Measurements from ENCODE around the gene RHBDL2.
A peak's percentile ranks its signal among the peaks of the same experiment; 100 is the strongest.
"Not testable (repeated sequence)": the region's sequence is repeated elsewhere in the genome, so short reads cannot be mapped to it uniquely, and the experiment has no call there.

RHBDL2 gene

GRCh38 chr1:38973659-38974437 is 32.2 kb upstream of the RHBDL2 start:
- no peak for TF ChIP-seq CTCF (IDR thresholded peaks at IDR 0.05; ENCODE audit: borderline replicate concordance, control extremely low read depth, extremely low read depth, insufficient read depth, missing control alignments)
- no peak for DNase-seq (ENCODE audit: low spot score)
- in situ Hi-C loops (cut with MboI; ENCODE audit: low sequenced_read_pairs, unreplicated experiment), result no loop called here

- in situ Hi-C loops (cut with MboI; ENCODE audit: low sequenced_read_pairs, unreplicated experiment); DNase-seq (ENCODE audit: low spot score): not testable (repeated sequence)
Observed at GRCh38 chr1:38973145-38973544, 31.5 kb upstream of the RHBDL2 start.

- in situ Hi-C loops (cut with MboI; ENCODE audit: low sequenced_read_pairs, unreplicated experiment), result no loop called here
- peak; percentile 40 for DNase-seq (ENCODE audit: low spot score)
- peak; percentile 34 for TF ChIP-seq CTCF (IDR thresholded peaks at IDR 0.05; ENCODE audit: borderline replicate concordance, control extremely low read depth, extremely low read depth, insufficient read depth, missing control alignments)
Observed at GRCh38 chr1:38964140-38964548, 22.5 kb upstream of the RHBDL2 start.

- in situ Hi-C loops (cut with MboI; ENCODE audit: low sequenced_read_pairs, unreplicated experiment), result no loop called here
- DNase-seq (ENCODE audit: low spot score), result no peak
- no peak for TF ChIP-seq CTCF (IDR thresholded peaks at IDR 0.05; ENCODE audit: borderline replicate concordance, control extremely low read depth, extremely low read depth, insufficient read depth, missing control alignments)
Observed at GRCh38 chr1:38962560-38962959, 20.9 kb upstream of the RHBDL2 start.

GRCh38 chr1:38962113-38962512 is 20.5 kb upstream of the RHBDL2 start:
- DNase-seq (ENCODE audit: low spot score), result no peak
- in situ Hi-C loops (cut with MboI; ENCODE audit: low sequenced_read_pairs, unreplicated experiment), result no loop called here
- TF ChIP-seq CTCF (IDR thresholded peaks at IDR 0.05; ENCODE audit: borderline replicate concordance, control extremely low read depth, extremely low read depth, insufficient read depth, missing control alignments), result no peak

GRCh38 chr1:38958967-38959366 is 17.3 kb upstream of the RHBDL2 start:
- no peak for DNase-seq (ENCODE audit: low spot score)
- no peak for TF ChIP-seq CTCF (IDR thresholded peaks at IDR 0.05; ENCODE audit: borderline replicate concordance, control extremely low read depth, extremely low read depth, insufficient read depth, missing control alignments)
- in situ Hi-C loops (cut with MboI; ENCODE audit: low sequenced_read_pairs, unreplicated experiment), result no loop called here

- no peak for TF ChIP-seq CTCF (IDR thresholded peaks at IDR 0.05; ENCODE audit: borderline replicate concordance, control extremely low read depth, extremely low read depth, insufficient read depth, missing control alignments)
- no peak for DNase-seq (ENCODE audit: low spot score)
- in situ Hi-C loops (cut with MboI; ENCODE audit: low sequenced_read_pairs, unreplicated experiment), result no loop called here
Observed at GRCh38 chr1:38953433-38953860, 11.8 kb upstream of the RHBDL2 start.

Measured in GM13976 (cell line).